GM19351 (cell line): ENCODE results near the gene NDUFA8.

Experiments used
- ATAC-seq: cut with Tn5 transposase; IDR thresholded peaks from one replicate; pipeline ENCODE4 v1.9.1; 2021; ENCODE audit warnings: mild to moderate bottlenecking, moderate library complexity; ENCODE audit not compliant: unreplicated experiment

NDUFA8 gene

GRCh38 chr9:122159026-122159924 is at the start of gene NDUFA8, which contains the start of gene MORN5:
Gene NDUFA8 (minus strand): TSS chr9:122159779. CDS start chr9:122159677, 102 bp downstream.
Gene MORN5 (plus strand): TSS chr9:122159908. CDS start chr9:122159973, 65 bp downstream.
- ATAC-seq = peak; percentile 92

GRCh38 chr9:122207096-122207495 is 47.5 kb upstream of the NDUFA8 start:
- no peak for ATAC-seq

DNA sequence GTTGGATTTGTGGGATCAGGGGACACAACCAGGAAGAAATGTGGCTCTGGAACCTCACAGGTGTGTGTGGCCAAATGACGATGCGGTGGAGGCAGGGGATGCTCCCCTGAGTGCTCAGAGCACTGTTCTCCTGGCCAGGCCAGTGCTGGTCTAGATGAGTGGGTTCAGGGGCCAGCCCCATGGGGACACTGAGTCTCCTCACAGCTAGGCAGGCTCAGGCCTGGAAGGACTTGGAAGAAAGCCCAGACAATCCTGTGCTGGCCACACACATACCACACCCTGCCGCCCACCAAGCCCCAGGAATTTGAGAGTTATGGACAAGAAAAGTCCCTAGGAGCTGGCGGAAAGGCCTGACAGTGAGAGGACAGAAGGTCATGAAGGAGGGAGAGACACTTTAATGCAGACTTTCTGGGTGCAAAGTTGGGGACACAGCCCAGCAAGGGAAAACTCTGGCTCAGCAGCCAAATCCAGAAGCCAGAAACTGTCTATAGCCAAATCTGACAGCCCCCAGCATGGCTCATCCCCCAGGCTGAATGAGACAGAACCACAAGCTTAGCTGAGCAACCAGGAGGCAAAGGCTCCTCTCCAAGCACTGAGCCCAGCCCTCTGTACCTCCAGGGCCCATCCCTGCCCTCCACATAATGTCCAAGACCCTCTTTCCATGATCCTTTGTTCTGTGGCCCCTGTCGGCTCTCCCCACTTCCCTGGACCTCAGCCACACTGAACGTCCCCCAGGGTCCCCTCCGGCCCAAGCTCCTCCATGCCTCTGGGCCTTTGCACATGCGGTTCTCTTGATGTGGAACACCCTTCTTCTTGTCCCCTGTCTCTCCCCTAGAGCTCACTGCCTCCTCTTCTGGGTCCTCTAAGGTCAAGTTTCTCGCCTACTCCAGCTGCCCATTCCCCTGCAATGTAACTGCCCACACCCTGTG is 46.8 kb upstream of the NDUFA8 start:
- no peak for ATAC-seq

DNA sequence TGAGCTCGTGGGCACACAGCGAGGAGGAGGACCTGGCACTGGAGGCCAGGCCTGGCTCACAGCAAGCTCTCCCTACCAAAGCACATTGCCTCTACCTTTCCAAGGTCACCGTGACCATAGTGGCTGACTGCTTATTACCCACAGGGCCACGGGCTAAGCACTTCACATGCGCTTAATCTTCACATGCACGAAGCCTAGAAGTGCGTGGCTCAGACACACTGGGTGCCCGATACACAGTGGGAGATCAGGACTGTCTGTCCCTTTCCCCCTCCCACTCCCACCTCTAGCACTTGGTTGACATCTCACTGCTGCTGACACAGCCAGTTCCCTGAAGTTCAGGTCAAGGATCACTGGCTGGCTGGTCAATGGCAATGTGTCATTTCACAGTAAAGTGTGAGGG is 45.6 kb upstream of the NDUFA8 start:
- no peak for ATAC-seq

GRCh38 chr9:122204491-122204890 is 44.9 kb upstream of the NDUFA8 start:
- no peak for ATAC-seq

DNA sequence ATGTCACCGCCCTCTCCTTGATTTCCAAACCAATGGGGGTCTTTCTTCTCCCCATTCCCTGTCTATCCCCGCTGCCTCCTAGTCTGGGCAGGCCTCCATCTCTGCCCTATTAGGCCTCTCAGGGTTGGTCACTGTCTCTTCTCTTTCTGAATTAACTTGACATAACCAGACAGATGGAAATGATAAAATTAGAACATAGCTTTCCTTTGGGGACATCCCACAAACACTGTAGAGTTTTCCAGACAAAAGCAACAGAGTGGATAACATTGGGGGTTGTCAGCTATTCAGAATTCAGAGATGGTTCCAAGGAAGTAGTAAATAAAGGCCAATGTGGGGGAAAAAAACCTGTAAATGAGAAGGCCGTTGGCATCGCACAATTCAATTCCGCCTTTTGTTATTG is 44.5 kb upstream of the NDUFA8 start:
- ATAC-seq = no peak

DNA sequence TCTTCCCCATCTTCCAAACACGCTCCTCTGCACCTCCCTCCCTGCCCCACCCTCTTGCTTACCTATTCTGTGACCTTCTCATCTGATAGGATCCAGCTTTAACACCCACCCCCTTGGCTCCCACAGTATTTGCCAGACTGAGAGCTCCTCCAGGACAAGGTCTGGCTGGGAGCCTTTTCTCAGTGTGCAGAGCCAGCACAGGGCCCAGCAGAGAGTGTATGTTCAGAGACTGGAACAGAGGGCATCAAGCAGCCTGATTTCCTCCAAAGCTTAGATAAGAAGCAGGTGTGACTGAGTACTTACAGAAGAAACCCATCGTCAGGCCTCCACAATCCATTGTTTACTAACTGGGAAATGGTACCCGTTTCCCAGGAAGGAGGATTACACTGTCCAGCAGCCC is 42.5 kb upstream of the NDUFA8 start:
- ATAC-seq = no peak

GRCh38 chr9:122201641-122202040 is 42.1 kb upstream of the NDUFA8 start:
- ATAC-seq = no peak

DNA sequence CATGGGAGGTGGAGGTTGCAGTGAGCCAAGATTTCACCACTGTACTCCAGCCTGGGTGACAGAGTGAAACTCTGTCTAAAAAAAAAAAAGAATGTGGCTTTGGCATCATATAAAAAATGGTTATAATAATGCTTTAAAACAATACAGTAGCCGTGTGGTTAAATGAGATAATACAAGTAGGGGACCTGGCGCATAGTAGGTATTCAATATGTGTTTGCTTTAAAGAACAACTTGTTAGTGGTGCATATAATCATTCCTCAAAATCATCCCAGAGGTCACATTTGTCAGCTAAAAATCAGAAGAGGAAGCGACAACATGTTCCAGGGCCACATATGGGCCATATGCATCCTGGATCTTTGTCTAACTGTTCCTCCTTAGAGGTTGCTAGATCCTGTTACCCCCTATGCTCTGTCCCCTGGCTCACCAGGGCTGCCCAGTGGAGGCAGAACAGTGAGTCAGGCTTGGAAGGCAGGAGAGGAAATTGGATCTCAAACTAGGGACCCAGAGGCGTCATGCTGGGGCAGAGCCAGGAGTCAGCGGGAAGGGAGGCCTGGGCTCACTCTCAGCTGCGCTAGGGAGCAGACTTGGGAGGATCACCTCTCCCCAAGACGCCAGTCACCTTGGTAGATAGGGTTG is 41.5 kb upstream of the NDUFA8 start:
- no peak for ATAC-seq

GRCh38 chr9:122197882-122198281 is 38.3 kb upstream of the NDUFA8 start:
- ATAC-seq = no peak

DNA sequence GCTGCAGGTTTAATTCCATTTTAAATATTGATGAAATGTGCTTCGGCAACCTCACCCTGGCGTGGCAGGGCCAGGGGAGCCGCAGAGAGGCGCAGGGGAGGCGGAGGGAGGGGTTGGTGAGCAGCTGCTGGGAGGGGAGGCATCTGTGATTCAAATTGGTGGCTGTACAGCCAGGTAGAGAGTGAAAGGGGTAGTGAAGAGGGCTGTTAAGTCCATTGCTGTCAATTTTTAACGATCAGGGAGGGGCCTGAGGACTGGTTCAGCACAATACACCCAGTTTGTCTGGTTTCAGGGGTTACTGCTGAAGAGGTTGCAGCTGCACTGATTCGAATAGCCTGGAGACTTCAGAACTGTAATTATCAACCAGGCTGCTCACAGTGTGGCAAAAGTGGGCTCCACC is 37.8 kb upstream of the NDUFA8 start:
- no peak for ATAC-seq

GRCh38 chr9:122195875-122196274 is 36.3 kb upstream of the NDUFA8 start:
- no peak for ATAC-seq

- ATAC-seq = no peak
These were observed 34.1 kb upstream of the NDUFA8 start for GRCh38 chr9:122193651-122194050.

GRCh38 chr9:122192914-122193525 is 33.4 kb upstream of the NDUFA8 start:
- ATAC-seq = no peak

DNA sequence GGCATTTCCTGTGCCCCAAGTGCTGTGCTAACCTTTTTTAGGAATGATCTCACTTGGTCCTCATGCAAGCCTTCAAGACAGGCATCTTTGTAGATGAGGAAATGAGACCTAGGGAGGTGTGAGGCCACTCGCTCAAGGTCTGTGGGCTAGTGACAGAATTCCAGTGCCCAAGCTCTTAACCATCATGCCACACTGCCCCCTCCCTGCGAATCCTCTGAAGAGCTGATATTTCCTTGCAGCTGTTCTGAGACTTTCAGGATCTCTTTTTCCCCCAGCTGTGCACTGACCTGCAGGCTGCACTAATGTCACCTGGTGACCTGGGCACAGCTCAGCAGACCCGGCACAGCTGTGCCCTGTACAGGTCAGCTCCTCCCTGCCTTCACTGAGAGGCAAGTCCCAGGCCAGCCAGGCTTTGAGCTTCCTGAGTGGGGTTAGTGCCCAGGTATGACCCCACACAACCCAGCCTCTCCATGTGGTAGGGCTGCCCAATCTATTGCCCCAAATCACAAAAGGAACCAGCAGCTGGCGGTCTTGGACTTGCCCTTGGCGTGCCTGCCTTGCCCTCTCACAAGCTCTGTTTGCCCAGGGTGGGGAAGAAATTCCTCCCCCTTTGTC is 32.8 kb upstream of the NDUFA8 start:
- ATAC-seq = no peak

- ATAC-seq = no peak
These were observed 32.0 kb upstream of the NDUFA8 start for GRCh38 chr9:122191584-122191983.

GRCh38 chr9:122190597-122191381 is 31.2 kb upstream of the NDUFA8 start:
- no peak for ATAC-seq

DNA sequence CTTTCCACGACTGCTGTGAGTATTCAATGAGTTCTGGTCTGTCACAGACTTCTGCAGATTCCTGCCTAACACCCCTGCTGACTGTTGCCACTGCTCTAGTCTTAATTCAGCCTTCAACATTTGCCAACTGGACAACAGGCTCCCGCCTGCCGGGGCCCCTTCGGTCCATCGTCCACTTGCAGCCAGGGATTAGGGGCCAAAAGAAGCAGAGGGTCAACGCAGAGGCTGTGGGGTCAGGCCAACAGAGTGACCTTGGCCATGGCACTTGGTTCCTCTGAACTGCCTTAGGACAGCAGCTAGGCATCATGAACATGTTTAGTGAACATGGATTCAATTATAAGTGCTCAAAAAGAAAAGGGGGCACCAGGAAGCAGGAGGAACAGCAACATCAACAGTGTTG is 28.8 kb upstream of the NDUFA8 start:
- ATAC-seq = no peak

DNA sequence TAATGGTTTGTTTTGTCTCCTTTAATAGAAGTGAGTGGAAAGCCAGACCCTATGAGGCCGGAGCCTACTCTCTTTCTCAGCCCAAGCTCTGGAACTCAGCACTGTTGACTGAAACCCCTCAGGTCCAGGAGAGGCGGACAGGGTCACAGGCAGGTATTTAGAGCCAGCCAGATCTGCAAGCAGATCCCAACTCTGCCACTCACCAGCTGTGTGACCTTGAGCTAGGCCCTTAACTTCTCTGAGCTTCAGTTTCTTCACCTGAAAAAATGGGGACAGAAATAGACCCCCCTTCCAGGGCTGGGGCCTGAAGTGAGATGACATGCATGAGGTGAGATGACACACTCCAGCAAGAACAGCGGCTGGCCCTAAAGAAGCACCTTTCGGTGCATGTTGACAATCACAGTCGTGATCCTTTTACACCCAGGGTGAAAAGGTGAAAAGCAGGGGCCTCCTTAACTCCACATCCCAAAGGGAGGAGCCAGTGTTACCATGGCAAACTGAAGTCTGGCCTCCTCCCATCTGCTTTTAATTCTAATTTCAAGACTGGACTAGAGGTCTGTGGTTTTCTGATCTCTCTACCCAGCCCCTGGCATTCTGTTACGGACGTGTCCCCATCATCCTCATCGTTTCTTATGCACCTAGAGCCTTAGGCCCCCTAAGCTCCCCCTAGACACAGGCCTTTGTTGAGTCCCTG is 27.3 kb upstream of the NDUFA8 start:
- no peak for ATAC-seq
